T-cell (primary cell): ENCODE measurements around the gene ITPR3. TPM values are rescaled to one million over a fixed set of nuclear protein-coding genes. Genes with fewer than 3 reads are reported as not detected.

Experiments
- ATAC-seq, 4 experiments: fragments of 200-7000 bp in 3 of 4; fragments of 150-1000 bp in 1 of 4; cut with Tn5 transposase; replicated peaks in 1 of 4; 1 replicate in 3 of 4; 2 replicates in 1 of 4; pipeline ENCODE4 v1.10.0; 2021; ENCODE audit warnings: moderate library complexity in 3 of 4, mild to moderate bottlenecking in 2 of 4, moderate number of reproducible peaks in 1 of 4
- CTCF ChIA-PET, 2 donors: fragments of 300-600 bp; sonication (Branson Sonifier 250); formaldehyde crosslinking; loops; one replicate each; lab custom pipeline; 2022; ENCODE audit warnings: antibody characterized with exemption in 2 of 2; lab: Charles Lee
- POLR2A ChIA-PET, 2 donors: fragments of 300-600 bp; sonication (Branson Sonifier 250); formaldehyde crosslinking; loops; one replicate each; lab custom pipeline; 2022; ENCODE audit warnings: antibody characterized with exemption in 2 of 2; lab: Charles Lee
- DNase-seq, 35 experiments: peaks; one replicate each; pipeline versions ENCODE4 v3.0.0 to v3.0.0-alpha.2; 2013 to 2023
- H3K27ac ChIP-seq: one replicate; pipeline ENCODE4 v1.5.1; 2013; ENCODE audit warnings: low read length
- H3K27me3 ChIP-seq, 2 experiments: replicated peaks in 1 of 2; 1 replicate in 1 of 2; 2 replicates in 1 of 2; pipeline versions ENCODE4 v1.6.1 to v1.7.0; 2013; ENCODE audit warnings: low read length in 1 of 2, mixed read lengths in 1 of 2; ENCODE audit not compliant: control insufficient read depth in 2 of 2, insufficient read depth in 2 of 2; ENCODE audit errors: extremely low read depth in 1 of 2
- H3K36me3 ChIP-seq, 2 donors: 1 replicate in 1 of 2; 2 replicates in 1 of 2; pipeline versions ENCODE4 v1.6.1 to v1.7.0; 2013; ENCODE audit warnings: low read length in 1 of 2; ENCODE audit not compliant: control insufficient read depth in 2 of 2, insufficient read depth in 1 of 2; ENCODE audit errors: extremely low read depth in 1 of 2
- H3K4me1 ChIP-seq, 2 experiments: 1 replicate in 1 of 2; 2 replicates in 1 of 2; pipeline versions ENCODE4 v1.6.1 to v1.7.0; 2013; ENCODE audit warnings: low read length in 2 of 2, mixed read lengths in 1 of 2; ENCODE audit not compliant: insufficient read depth in 2 of 2, control insufficient read depth in 1 of 2; ENCODE audit errors: extremely low read depth in 1 of 2
- H3K4me3 ChIP-seq, 2 donors: 1 replicate in 1 of 2; 2 replicates in 1 of 2; pipeline versions ENCODE4 v1.5.1 to v1.7.0; 2013; ENCODE audit warnings: mild to moderate bottlenecking in 2 of 2, low read length in 1 of 2, moderate library complexity in 1 of 2; ENCODE audit not compliant: control insufficient read depth in 1 of 2; ENCODE audit errors: extremely low read depth in 1 of 2
- H3K9me3 ChIP-seq: 2 replicates; pipeline ENCODE4 v1.7.0; 2013
- H3K27ac Mint-ChIP-seq, 2 donors: one replicate each; pipeline ENCODE4 v1.8.0; 2020 to 2021; ENCODE audit warnings: mild to moderate bottlenecking in 2 of 2, mixed read lengths in 2 of 2
- H3K27me3 Mint-ChIP-seq, 2 donors: one replicate each; pipeline ENCODE4 v1.8.0; 2021 to 2022; ENCODE audit warnings: mixed read lengths in 2 of 2
- H3K36me3 Mint-ChIP-seq: one replicate; pipeline ENCODE4 v1.8.0; 2021; ENCODE audit warnings: mixed read lengths
- H3K4me1 Mint-ChIP-seq, 3 donors: one replicate each; pipeline ENCODE4 v1.8.0; 2020 to 2022; ENCODE audit warnings: mixed read lengths in 3 of 3, mild to moderate bottlenecking in 1 of 3
- H3K4me3 Mint-ChIP-seq, 3 donors: one replicate each; pipeline ENCODE4 v1.8.0; 2020 to 2022; ENCODE audit warnings: mild to moderate bottlenecking in 3 of 3, mixed read lengths in 3 of 3, moderate library complexity in 3 of 3
- H3K9me3 Mint-ChIP-seq, 3 donors: one replicate each; pipeline ENCODE4 v1.8.0; 2020 to 2022; ENCODE audit warnings: mixed read lengths in 3 of 3
- WGBS: methylation state at CpG from one replicate; pipeline ENCODE4 v1.1.5; 2013; ENCODE audit warnings: missing lambda C conversion rate; ENCODE audit not compliant: insufficient coverage; 5-methylcytosine and 5-hydroxymethylcytosine counted together
- total RNA-seq, 35 experiments: library from RNA in 6 of 35; stranded (reverse) in 6 of 35; fragments of 120-200 nt in 1 of 35; gene quantifications; one replicate each; pipeline versions ENCODE4 v1.2.1 to v1.2.4 and lab custom pipeline; 2013 to 2026

Gene ITPR3
- total RNA-seq, 5 donors from 2014 or later (not counting 1 experiment from before 2014, with no cell fraction given) = 49.2 to 63.6 (median 62.4) TPM

DNA sequence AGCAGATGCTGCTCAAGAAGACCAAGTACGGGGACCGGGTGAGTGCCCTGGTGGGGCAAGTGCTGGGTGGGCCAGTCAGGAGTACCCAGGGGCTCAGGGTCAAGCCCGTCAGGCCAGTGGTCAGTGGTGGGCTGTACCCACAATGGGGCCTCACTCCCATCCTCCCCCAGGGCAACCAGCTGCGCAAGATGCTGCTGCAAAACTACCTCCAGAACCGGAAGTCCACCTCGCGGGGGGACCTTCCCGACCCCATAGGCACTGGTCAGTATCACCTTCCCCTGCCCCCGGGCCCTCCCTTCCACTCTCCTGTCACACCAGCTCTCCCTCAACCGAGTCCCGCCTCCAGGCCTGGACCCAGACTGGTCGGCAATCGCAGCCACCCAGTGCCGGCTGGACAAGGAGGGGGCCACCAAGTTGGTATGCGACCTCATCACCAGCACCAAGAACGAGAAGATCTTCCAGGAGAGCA is 63.3 kb downstream of the ITPR3 start:
- Mint-ChIP-seq H3K4me1 (peaks cover 0 to 18% (median 10%) of the 10 kb centered on the region in 3 donors), H3K36me3 (peaks cover 60% of the 10 kb centered on the region), H3K27me3 (no peaks in the 10 kb centered on the region), H3K27ac (no peak overlapping the region), H3K4me3 (no peak overlapping the region), H3K9me3 (no peaks in the 10 kb centered on the region)
- no peak for DNase-seq
- Histone ChIP-seq H3K4me1 (peaks cover 4 to 15% of the 10 kb centered on the region in 2 experiments), H3K36me3 (peaks cover 17 to 93% of the 10 kb centered on the region in 2 donors), H3K9me3 (no peaks in the 10 kb centered on the region), H3K27ac (no peak overlapping the region), H3K27me3 (no peaks in the 10 kb centered on the region), H3K4me3 (no peak overlapping the region)
- no peak for ATAC-seq
- ChIA-PET POLR2A (no interaction called here), CTCF (no interaction called here)
- 98% methylated on average over 14 of the region's 16 CpGs for WGBS

GRCh38 chr6:33684983-33685382 is 63.9 kb downstream of the ITPR3 start:
- Mint-ChIP-seq H3K4me3 (no peak overlapping the region), H3K4me1 (peaks cover 0 to 18% (median 10%) of the 10 kb centered on the region in 3 donors), H3K9me3 (no peaks in the 10 kb centered on the region), H3K27me3 (no peaks in the 10 kb centered on the region), H3K36me3 (peaks cover 60% of the 10 kb centered on the region), H3K27ac (no peak overlapping the region)
- H3K9me3 ChIP-seq = no peaks in the 10 kb centered on the region
- ChIA-PET CTCF (no interaction called here), POLR2A (no interaction called here)
- H3K27me3 ChIP-seq = no peaks in the 10 kb centered on the region
- ATAC-seq = no peak
- H3K27ac ChIP-seq = no peak overlapping the region
- peaks cover 18 to 92% of the 10 kb centered on the region in 2 donors for H3K36me3 ChIP-seq
- H3K4me3 ChIP-seq = no peak overlapping the region
- H3K4me1 ChIP-seq = peaks cover 4 to 15% of the 10 kb centered on the region in 2 experiments
- DNase-seq = no peak
- 100% methylated on average over 6 of the region's 7 CpGs for WGBS

GRCh38 chr6:33685411-33686224 is 64.5 kb downstream of the ITPR3 start:
- ChIA-PET POLR2A (interaction anchor here in 1 of 2 donors (0.6 kb wide), 1 partner anchor 85 kb away, joined by 3 read pairs; no protein-coding TSS in a partner anchor), CTCF (interaction anchor here in 1 of 2 donors (0.7 kb wide), 1 partner anchor 1286 kb away, joined by 3 read pairs; no protein-coding TSS in a partner anchor)
- no peaks in the 10 kb centered on the region for H3K9me3 Mint-ChIP-seq
- WGBS = 94% methylated on average over 35 of the region's 38 CpGs
- Histone ChIP-seq H3K4me3 (no peak overlapping the region), H3K36me3 (peaks cover 14 to 92% of the 10 kb centered on the region in 2 donors), H3K4me1 (peaks cover 4 to 15% of the 10 kb centered on the region in 2 experiments), H3K9me3 (no peaks in the 10 kb centered on the region), H3K27ac (no peak overlapping the region), H3K27me3 (no peaks in the 10 kb centered on the region)
- no peak for ATAC-seq
- H3K36me3 Mint-ChIP-seq = peaks cover 54% of the 10 kb centered on the region
- peaks cover 0 to 18% (median 10%) of the 10 kb centered on the region in 3 donors for H3K4me1 Mint-ChIP-seq
- DNase-seq = no peak
- no peak overlapping the region for H3K27ac Mint-ChIP-seq
- no peaks in the 10 kb centered on the region for H3K27me3 Mint-ChIP-seq
- H3K4me3 Mint-ChIP-seq = no peak overlapping the region

DNA sequence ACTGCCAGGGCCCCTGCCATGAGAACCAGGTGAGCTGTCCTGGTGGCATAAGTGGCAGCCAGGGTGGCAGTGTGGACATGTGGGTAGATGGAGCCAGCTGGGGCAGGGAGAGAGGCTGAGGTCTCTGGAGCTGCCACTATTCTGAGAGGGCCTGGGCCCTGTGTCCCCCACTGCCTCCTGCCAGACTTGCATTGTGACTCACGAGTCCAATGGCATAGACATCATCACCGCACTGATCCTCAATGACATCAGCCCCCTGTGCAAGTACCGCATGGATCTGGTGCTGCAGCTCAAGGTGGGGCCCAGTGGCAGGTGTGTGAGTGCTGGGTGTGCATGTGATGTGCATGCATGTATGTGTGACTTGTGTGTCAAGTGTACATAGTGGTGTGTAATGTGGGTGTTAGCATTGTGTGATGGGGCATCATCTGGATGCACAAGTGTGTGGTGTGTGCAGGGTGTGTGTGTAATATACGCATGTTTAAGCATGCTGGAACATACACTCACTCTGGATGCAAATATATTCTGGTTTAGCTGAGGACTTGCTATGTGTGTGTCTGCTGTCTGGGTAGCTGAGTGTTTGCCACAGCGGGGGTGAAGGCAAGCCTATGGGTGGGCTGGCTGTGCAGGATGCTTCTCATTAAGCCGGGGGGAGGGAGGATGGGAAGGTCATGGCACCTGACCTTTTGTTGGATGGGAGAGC is 65.3 kb downstream of the ITPR3 start:
- H3K9me3 Mint-ChIP-seq = no peaks in the 10 kb centered on the region
- Histone ChIP-seq H3K27me3 (no peaks in the 10 kb centered on the region), H3K4me3 (no peak overlapping the region), H3K27ac (no peak overlapping the region), H3K4me1 (peaks cover 4 to 19% of the 10 kb centered on the region in 2 experiments), H3K9me3 (no peaks in the 10 kb centered on the region), H3K36me3 (peaks cover 16 to 94% of the 10 kb centered on the region in 2 donors)
- ChIA-PET POLR2A (interaction anchor here in 1 of 2 donors (0.6 kb wide), 1 partner anchor 86 kb away, joined by 3 read pairs; no protein-coding TSS in a partner anchor), CTCF (interaction anchor here in 1 of 2 donors (0.7 kb wide), 1 partner anchor 1285 kb away, joined by 3 read pairs; no protein-coding TSS in a partner anchor)
- 84% methylated on average over 5 of the region's 6 CpGs for WGBS
- H3K36me3 Mint-ChIP-seq = peaks cover 56% of the 10 kb centered on the region
- peaks cover 0 to 21% (median 10%) of the 10 kb centered on the region in 3 donors for H3K4me1 Mint-ChIP-seq
- ATAC-seq (no peak), DNase-seq (no peak)
- no peaks in the 10 kb centered on the region for H3K27me3 Mint-ChIP-seq
- H3K4me3 Mint-ChIP-seq = no peak overlapping the region
- H3K27ac Mint-ChIP-seq = peak overlapping the region; percentile 40 to 50

DNA sequence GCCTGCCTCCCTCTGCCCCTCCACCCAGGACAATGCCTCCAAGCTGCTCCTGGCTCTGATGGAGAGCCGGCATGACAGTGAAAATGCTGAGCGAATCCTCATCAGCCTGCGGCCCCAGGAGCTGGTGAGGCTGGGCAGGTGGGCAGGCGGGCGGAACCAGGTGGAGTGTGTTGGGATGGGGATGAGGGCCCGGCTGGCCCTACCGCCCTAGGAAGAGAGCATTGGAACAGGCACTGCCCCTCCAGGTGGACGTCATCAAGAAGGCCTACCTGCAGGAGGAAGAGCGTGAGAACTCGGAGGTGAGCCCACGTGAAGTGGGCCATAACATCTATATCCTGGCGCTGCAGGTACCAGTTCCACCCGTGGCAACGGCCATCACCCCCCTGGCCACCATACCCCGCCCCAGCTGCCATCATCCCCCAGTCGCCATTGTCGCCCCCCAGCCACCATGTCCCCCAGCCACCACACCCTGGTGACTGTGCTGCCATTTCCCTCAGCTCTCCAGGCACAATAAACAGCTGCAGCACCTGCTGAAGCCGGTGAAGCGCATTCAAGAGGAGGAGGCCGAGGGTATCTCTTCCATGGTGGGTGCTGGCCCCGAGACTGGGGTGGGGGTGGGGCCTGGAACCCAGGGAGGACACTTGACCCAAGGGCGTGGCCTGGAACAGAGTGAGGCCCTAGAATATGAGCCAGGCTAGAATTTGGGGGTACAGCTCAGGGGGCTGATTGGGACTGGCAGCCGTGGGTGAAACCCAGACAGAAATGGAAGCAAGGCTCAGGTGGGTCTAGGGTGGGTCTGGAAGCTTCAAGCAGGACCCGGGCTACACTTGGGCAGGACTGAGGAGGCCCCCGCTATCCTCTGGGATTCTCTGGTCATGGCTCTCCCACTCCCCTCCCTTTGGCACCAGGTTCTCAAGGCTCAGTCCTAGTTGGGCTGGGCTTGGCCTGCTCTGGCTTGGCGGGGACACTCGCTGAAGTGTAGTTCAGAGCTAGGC is 66.2 kb downstream of the ITPR3 start:
- H3K36me3 Mint-ChIP-seq = peaks cover 54% of the 10 kb centered on the region
- H3K27me3 ChIP-seq = no peaks in the 10 kb centered on the region
- no peaks in the 10 kb centered on the region for H3K9me3 Mint-ChIP-seq
- ChIA-PET CTCF (no interaction called here), POLR2A (no interaction called here)
- peaks cover 20 to 93% of the 10 kb centered on the region in 2 donors for H3K36me3 ChIP-seq
- DNase-seq (no peak), ATAC-seq (no peak)
- no peak overlapping the region for H3K27ac ChIP-seq
- peaks cover 12 to 27% of the 10 kb centered on the region in 2 experiments for H3K4me1 ChIP-seq
- no peak overlapping the region for H3K4me3 ChIP-seq
- no peaks in the 10 kb centered on the region for H3K27me3 Mint-ChIP-seq
- no peak overlapping the region for H3K4me3 Mint-ChIP-seq
- no peaks in the 10 kb centered on the region for H3K9me3 ChIP-seq
- no peak overlapping the region for H3K27ac Mint-ChIP-seq
- peaks cover 4 to 28% (median 18%) of the 10 kb centered on the region in 3 donors for H3K4me1 Mint-ChIP-seq
- WGBS = 96% methylated on average over 16 of the region's 27 CpGs
